Progenitor cell of endocrine pancreas (in vitro differentiated cells): ENCODE results near the gene HAP1. TPM values are rescaled to one million over a fixed set of nuclear protein-coding genes. Genes with fewer than 3 reads are reported as not detected.

ENCODE experiments used
- DNase-seq: peaks from one replicate; pipeline ENCODE4 v3.0.0; 2021; ENCODE audit warnings: low spot score; ENCODE audit not compliant: unreplicated experiment
- H3K27ac Mint-ChIP-seq: 2 replicates; pipeline ENCODE4 v1.8.0; 2021; ENCODE audit warnings: mild to moderate bottlenecking, moderate library complexity, mixed read lengths
- H3K27me3 Mint-ChIP-seq: 2 replicates; pipeline ENCODE4 v1.8.0; 2021; ENCODE audit warnings: mixed read lengths
- H3K36me3 Mint-ChIP-seq: 2 replicates; pipeline ENCODE4 v1.8.0; 2022; ENCODE audit warnings: mixed read lengths; ENCODE audit not compliant: insufficient read depth
- H3K4me1 Mint-ChIP-seq: 2 replicates; pipeline ENCODE4 v1.8.0; 2021; ENCODE audit warnings: low read depth, mixed read lengths
- H3K4me3 Mint-ChIP-seq: 2 replicates; pipeline ENCODE4 v1.8.0; 2021; ENCODE audit warnings: low read depth, mild to moderate bottlenecking, moderate library complexity, mixed read lengths
- H3K9me3 Mint-ChIP-seq: 2 replicates; pipeline ENCODE4 v1.8.0; 2021; ENCODE audit warnings: low read depth, mixed read lengths
- total RNA-seq: library from RNA; stranded (reverse); gene quantifications from 2 replicates; pipeline ENCODE4 v1.2.1, GENCODE V29; 2021
- TF ChIP-seq, protein P1 (sequence below): fragments of 200-600 bp; sonication (generic); IDR thresholded peaks from one replicate; pipeline ENCODE4 v1.5.0; 2021; ENCODE audit warnings: antibody characterized with exemption, mild to moderate bottlenecking; ENCODE audit not compliant: unreplicated experiment

HAP1 gene
- total RNA-seq, 1 donor from 2014 or later, result 13.7 TPM

DNA sequence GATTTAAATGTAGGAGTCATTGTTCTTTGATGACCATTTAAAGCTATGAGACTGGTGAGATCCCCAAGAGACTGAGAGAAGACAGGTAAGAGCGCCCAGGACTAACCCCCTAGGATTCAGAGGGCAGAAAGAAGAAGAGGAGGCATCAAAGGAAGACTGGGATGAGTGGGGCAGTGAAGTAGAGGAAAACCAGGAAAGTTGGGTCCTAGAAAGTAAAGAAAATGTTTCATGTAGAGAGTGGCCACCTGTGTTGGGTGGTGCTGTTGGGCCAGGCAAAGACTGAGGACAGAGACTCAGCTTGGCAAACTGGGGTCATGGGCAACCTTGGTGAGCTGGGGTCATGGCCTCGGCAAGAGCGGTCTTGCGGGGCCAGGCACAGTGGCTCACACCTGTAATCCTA, 1.3 kb upstream of the HAP1 start:
- Mint-ChIP-seq H3K36me3 (no peaks in the 10 kb centered on the region), H3K9me3 (no peaks in the 10 kb centered on the region), H3K4me1 (peaks cover 7% of the 10 kb centered on the region), H3K27ac (no peak overlapping the region), H3K4me3 (no peak overlapping the region), H3K27me3 (peaks cover 58% of the 10 kb centered on the region)
- DNase-seq, result no peak
- TF ChIP-seq, protein P1, sequence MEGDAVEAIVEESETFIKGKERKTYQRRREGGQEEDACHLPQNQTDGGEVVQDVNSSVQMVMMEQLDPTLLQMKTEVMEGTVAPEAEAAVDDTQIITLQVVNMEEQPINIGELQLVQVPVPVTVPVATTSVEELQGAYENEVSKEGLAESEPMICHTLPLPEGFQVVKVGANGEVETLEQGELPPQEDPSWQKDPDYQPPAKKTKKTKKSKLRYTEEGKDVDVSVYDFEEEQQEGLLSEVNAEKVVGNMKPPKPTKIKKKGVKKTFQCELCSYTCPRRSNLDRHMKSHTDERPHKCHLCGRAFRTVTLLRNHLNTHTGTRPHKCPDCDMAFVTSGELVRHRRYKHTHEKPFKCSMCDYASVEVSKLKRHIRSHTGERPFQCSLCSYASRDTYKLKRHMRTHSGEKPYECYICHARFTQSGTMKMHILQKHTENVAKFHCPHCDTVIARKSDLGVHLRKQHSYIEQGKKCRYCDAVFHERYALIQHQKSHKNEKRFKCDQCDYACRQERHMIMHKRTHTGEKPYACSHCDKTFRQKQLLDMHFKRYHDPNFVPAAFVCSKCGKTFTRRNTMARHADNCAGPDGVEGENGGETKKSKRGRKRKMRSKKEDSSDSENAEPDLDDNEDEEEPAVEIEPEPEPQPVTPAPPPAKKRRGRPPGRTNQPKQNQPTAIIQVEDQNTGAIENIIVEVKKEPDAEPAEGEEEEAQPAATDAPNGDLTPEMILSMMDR, result no peak

- DNase-seq, result no peak
- Mint-ChIP-seq H3K9me3 (no peaks in the 10 kb centered on the region), H3K27me3 (peaks cover 63% of the 10 kb centered on the region), H3K27ac (peak overlapping the region; percentile 45), H3K4me3 (peak overlapping the region; percentile 70), H3K36me3 (no peaks in the 10 kb centered on the region), H3K4me1 (peaks cover 7% of the 10 kb centered on the region)
- TF ChIP-seq, protein P1, result no peak
These were observed 488 bp upstream of the HAP1 start for GRCh38 chr17:41734949-41735313.

DNA sequence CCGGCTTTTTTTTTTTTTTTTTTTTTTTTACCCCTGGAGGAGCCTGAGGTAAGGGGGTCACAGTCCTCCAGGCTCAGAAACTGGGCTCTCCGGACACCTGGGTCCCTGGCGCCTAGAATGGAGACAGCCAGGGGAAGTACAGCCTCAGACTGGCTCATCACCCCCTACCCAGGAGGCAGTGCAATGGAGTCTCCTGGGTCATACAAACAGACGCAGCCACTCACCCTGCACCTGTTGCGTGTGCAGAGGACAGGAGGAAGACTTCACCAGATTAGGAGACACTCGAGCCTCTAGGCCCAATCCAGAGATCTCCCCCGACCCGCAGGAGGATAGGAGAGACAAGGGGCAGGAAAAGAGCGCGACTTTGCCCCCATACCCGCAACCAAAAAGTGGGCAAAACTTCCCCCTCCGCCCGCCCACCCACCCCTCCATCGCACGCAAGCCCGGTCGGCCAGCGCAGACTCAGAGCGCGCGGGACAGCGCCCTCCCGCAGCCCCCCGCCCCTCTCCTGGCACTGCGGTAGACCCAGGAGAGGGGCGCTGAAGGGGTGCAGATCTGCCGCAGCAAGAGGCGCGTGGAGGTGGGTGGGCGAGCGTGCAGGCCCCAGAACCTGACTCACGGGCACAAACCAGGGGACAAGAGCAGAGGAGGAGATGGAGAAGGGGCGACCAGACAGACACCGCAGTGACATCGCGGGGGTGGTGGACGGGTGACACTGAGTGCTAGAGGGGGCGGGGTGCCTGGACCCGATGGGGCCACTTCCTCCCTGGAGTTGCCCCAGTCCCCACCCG, 900 bp downstream of the HAP1 start:
- H3K9me3 Mint-ChIP-seq, result no peaks in the 10 kb centered on the region
- peaks cover 7% of the 10 kb centered on the region for H3K4me1 Mint-ChIP-seq
- peaks cover 63% of the 10 kb centered on the region for H3K27me3 Mint-ChIP-seq
- H3K36me3 Mint-ChIP-seq, result no peaks in the 10 kb centered on the region
- peak overlapping the region; percentile 70 for H3K4me3 Mint-ChIP-seq
- no peak for DNase-seq
- TF ChIP-seq, protein P1, result no peak
- no peak overlapping the region for H3K27ac Mint-ChIP-seq

DNA sequence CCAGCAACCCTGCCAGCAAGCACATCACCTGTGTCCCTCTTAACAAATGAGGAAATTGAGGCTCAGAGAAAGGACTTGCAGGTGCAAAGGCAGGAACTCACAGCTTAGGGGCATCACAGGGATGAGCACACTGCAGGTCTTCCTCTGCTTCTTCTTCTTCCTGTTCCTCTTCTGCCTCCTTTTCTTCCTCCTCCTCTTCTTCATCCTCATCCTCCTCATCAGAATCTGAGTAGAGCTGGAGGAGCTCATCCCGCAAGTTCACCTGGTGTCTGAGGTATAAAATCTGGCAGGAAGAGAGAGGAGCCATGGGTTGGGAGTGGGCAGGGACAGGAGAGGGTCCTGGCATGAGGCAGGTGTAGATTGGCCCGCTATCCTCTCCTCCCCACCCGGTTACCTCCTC, 2.6 kb downstream of the HAP1 start:
- no peaks in the 10 kb centered on the region for H3K9me3 Mint-ChIP-seq
- H3K36me3 Mint-ChIP-seq, result no peaks in the 10 kb centered on the region
- no peak overlapping the region for H3K27ac Mint-ChIP-seq
- no peak overlapping the region for H3K4me3 Mint-ChIP-seq
- no peak for DNase-seq
- TF ChIP-seq, protein P1, result no peak
- H3K4me1 Mint-ChIP-seq, result peaks cover 4% of the 10 kb centered on the region
- peaks cover 51% of the 10 kb centered on the region for H3K27me3 Mint-ChIP-seq

DNA sequence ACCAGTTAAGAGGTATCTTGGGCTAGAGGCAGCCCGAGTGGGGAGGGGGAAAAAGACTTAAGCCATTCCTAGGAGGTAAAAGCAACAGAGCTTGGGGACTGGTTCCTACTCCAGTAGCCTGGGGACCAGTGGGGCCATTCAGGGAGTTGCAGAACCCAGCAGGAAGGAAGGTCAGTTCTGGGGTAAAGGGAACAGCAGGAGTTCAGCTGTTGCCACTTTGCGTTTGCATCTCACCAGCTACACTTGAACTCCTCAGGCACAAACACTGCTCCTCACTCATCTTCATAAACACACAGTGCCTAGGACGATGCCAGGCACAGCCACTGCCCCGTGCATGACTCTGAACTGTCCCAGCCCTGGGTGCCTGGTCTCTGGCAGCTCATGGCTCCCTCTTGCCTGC, 4.0 kb downstream of the HAP1 start:
- Mint-ChIP-seq H3K36me3 (no peaks in the 10 kb centered on the region), H3K27ac (no peak overlapping the region), H3K4me1 (peaks cover 4% of the 10 kb centered on the region), H3K4me3 (no peak overlapping the region), H3K27me3 (peaks cover 38% of the 10 kb centered on the region), H3K9me3 (no peaks in the 10 kb centered on the region)
- DNase-seq, result no peak
- TF ChIP-seq, protein P1, result no peak
